WERI-Rb-1 (cell line): ENCODE data around the gene HSPE1.
"Not testable (repeated sequence)": the region's sequence is repeated elsewhere in the genome, so short reads cannot be mapped to it uniquely, and the experiment has no call there.

ENCODE experiments used
- DNase-seq: peaks from one replicate; pipeline ENCODE4 v3.0.0-alpha.2; 2020
- H3K27ac ChIP-seq: fragments of 250-450 bp; sonication (Bioruptor Pico); 2 replicates; pipeline ENCODE4 v1.5.1; 2020; ENCODE audit warnings: mild to moderate bottlenecking, moderate library complexity
- H3K27me3 ChIP-seq: fragments of 250-450 bp; sonication (Bioruptor Pico); 2 replicates; pipeline ENCODE4 v1.5.1; 2021; ENCODE audit warnings: mild to moderate bottlenecking, low read depth, moderate library complexity; ENCODE audit not compliant: insufficient read depth, severe bottlenecking
- H3K36me3 ChIP-seq: fragments of 250-450 bp; sonication (Bioruptor Pico); 2 replicates; pipeline ENCODE4 v1.5.1; 2020; ENCODE audit warnings: mild to moderate bottlenecking, moderate library complexity
- H3K4me3 ChIP-seq: 2 replicates; pipeline ENCODE4 v1.5.1; 2011; ENCODE audit warnings: low read depth, mild to moderate bottlenecking, control low read depth, low read length
- H3K9me3 ChIP-seq: fragments of 250-450 bp; sonication (Bioruptor Pico); 2 replicates; pipeline ENCODE4 v1.5.1; 2021; ENCODE audit warnings: mild to moderate bottlenecking, moderate library complexity; ENCODE audit not compliant: severe bottlenecking
- TF ChIP-seq, protein P1 (sequence below): IDR thresholded peaks from 2 replicates; pipeline ENCODE4 v1.5.1; 2011; ENCODE audit warnings: low read depth, mild to moderate bottlenecking, control low read depth, inconsistent platforms, low read length

The HSPE1 gene

DNA sequence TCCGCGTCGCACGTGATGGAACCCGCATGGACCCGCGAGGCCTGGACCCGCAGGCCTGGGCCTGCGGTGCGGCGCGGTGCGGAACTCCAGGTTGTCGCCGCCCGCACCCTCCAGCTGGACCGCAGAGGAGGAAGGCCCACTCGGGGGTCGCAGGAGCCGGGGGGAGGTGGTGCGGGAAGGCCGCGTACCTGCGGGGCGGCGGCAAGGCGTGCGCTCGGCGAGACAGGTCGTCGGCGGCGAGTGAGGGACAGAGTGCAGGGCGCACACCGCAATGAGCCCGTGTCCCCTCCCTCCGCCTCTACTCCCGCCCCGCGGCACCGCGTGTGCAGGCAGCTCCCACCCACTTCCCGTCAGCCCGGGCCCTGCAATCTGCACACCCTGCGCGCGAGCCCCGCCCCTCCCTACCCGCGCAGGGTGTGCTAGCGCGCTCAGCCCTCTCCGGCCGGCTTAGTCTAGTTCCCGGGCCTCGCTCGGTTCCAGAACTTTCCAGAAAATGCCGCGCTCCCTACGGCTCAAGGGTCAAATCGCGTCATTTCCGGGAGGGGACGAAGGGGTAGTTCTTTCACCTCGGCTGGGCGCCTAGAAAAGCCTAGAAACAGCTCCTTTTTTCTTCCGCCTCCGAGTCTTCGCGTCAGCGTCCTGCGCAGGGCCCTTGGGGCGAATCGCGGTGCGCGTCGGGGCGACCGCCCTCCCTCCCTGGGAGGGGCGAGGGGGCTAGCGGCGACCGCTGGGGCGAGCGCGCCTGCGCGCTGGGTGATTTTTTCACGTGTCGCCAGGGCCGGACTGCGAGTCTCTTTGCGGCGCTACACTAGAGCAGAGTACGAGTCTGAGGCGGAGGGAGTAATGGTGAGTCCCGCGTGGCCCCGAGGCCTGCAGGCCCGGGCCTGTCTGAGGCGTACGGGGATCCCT, at the start of gene HSPE1, which contains the start of gene HSPD1:
Gene HSPE1 (plus strand): TSS at position 786 of the 909 bp plus-strand sequence. CDS start 58 bp downstream, at position 844.
Gene HSPD1 (minus strand): TSS at position 247 of the 909 bp plus-strand sequence. CDS start 992 bp downstream, outside the sequence.
- Histone ChIP-seq H3K27me3 (no peaks in the 10 kb centered on the region), H3K36me3 (peaks cover 89% of the 10 kb centered on the region), H3K9me3 (no peaks in the 10 kb centered on the region), H3K4me3 (peak within 1 kb of the TSS; percentile 70), H3K27ac (peak within 1 kb of the TSS; percentile 95)
- peak; percentile 97 for DNase-seq
- TF ChIP-seq, protein P1, sequence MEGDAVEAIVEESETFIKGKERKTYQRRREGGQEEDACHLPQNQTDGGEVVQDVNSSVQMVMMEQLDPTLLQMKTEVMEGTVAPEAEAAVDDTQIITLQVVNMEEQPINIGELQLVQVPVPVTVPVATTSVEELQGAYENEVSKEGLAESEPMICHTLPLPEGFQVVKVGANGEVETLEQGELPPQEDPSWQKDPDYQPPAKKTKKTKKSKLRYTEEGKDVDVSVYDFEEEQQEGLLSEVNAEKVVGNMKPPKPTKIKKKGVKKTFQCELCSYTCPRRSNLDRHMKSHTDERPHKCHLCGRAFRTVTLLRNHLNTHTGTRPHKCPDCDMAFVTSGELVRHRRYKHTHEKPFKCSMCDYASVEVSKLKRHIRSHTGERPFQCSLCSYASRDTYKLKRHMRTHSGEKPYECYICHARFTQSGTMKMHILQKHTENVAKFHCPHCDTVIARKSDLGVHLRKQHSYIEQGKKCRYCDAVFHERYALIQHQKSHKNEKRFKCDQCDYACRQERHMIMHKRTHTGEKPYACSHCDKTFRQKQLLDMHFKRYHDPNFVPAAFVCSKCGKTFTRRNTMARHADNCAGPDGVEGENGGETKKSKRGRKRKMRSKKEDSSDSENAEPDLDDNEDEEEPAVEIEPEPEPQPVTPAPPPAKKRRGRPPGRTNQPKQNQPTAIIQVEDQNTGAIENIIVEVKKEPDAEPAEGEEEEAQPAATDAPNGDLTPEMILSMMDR = no peak

DNA sequence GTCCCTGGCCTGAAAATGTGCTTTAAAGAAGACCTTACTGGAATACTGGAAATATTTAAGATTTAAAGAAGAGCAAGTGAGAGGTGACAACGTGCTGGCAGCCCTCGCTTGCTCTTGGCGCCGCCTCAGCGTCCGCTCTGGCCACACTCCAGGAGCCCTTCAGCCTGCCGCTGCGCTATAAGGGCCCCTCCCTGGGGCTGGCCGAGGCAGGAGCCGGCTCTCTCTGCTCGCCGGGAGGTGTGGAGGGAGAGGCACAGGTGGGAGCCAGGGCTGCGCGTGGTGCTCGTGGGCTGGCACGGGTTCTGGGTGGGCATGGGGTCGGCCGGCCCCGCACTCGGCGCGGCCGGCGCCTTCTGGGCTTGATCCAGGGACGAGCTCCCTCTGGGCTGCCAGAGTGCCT, 49.7 kb upstream of the HSPE1 start:
- no peak for DNase-seq
- TF ChIP-seq, protein P1 = no peak
- H3K9me3 ChIP-seq = no peaks in the 10 kb centered on the region
- no peak overlapping the region for H3K27ac ChIP-seq
- H3K36me3 ChIP-seq = no peaks in the 10 kb centered on the region; the same call in 1 of the 2 replicates
- H3K4me3 ChIP-seq = no peak overlapping the region
- no peaks in the 10 kb centered on the region for H3K27me3 ChIP-seq

DNA sequence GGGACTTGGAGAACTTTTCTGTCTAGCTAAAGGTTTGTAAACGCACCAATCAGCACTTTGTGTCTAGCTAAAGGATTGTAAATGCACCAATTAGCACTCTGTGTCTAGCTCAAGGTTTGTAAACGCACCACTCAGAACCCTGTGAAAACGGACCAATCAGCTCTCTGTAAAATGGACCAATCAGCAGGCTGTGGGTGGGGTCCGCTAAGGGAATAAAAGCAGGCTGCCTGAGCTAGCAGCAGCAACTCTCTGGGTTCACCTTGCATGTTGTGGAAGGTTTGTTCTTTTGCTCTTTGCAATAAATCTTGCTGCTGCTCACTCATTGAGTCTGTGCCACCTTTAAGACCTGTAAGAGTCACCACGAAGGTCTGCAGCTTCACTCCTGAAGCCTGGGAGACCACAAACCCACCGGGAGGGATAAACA, 49.2 kb upstream of the HSPE1 start:
- not testable (repeated sequence) for H3K27ac ChIP-seq, H3K9me3 ChIP-seq, H3K27me3 ChIP-seq, H3K4me3 ChIP-seq, H3K36me3 ChIP-seq, DNase-seq

DNA sequence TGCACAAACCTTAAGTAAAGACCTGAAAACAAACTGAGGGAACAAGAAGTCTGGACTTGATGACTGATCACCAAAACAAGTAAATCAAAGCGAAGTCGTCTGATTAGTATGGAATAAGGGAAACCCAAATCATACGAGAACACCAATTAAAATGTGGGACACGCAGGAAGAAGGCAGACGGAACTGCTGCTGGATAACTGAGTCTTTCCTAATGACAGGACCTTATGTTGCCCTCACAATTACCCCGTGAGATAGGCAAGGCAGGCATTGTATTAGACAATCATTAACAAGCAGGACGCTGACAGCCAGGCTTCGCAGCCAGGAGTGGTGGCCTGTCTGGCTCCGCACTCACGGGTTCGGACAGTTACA, 47.4 kb upstream of the HSPE1 start:
- TF ChIP-seq, protein P1 = no peak
- H3K27me3 ChIP-seq = no peaks in the 10 kb centered on the region
- H3K4me3 ChIP-seq = peak overlapping the region; percentile 66
- H3K36me3 ChIP-seq = no peaks in the 10 kb centered on the region; the same call in 1 of the 2 replicates
- DNase-seq = no peak
- H3K27ac ChIP-seq = peak overlapping the region; percentile 73
- no peaks in the 10 kb centered on the region for H3K9me3 ChIP-seq

DNA sequence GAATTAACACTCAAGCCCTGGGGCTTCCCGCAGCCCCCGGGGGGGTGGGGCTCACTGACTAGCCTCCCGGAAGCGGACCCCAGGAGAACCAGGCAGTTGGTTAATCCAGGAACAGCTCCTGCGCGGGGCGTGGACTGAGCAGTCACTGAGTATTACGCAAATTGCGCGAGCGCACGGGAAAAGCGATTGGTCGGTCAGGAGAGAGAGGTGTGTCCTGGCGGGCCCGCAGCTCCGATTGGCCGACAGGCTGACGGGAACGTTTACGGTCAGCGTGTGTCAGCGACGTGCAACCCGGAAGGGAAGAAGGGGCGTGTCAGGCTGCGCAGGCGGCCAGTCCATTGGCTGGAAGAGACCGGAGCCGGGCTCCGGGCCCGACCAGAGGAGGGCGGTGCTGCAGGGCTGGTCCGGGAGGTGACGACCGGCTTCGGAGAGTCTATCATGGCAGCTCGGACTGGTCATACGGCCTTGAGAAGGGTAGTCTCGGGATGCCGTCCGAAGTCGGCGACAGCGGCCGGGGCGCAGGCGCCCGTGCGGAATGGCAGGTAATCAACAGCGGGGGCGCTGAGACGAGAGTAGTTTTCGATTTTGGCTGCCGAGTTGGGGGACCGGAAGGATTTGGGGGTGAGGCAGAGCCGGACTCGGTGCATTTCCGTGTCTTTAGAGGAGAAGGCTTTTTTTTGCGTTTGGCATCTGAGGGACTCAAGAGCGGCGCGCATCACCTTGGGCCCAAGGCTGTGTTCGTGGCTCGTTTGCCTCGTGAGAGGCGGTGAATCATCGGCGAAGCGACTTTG, 46.9 kb upstream of the HSPE1 start, which contains the start of gene COQ10B:
Gene COQ10B (plus strand): TSS at position 430 of the 791 bp plus-strand sequence. CDS start 9 bp downstream, at position 439.
- Histone ChIP-seq H3K27ac (peak within 1 kb of the TSS; percentile 81), H3K4me3 (peak within 1 kb of the TSS; percentile 66), H3K36me3 (no peaks in the 10 kb centered on the region; the same call in 1 of the 2 replicates), H3K9me3 (no peaks in the 10 kb centered on the region), H3K27me3 (no peaks in the 10 kb centered on the region)
- TF ChIP-seq, protein P1 = peak; percentile 37; the same call in 1 of the 2 replicates
- DNase-seq = peak; percentile 99
